AG08395 (cell line): ENCODE results near the gene CTDP1.
"Not testable (repeated sequence)": the region's sequence is repeated elsewhere in the genome, so short reads cannot be mapped to it uniquely, and the experiment has no call there.

Experiments used
- DNase-seq: peaks from one replicate; pipeline ENCODE4 v3.0.0; 2012; ENCODE audit warnings: mixed read lengths, low spot score

Gene CTDP1

DNA sequence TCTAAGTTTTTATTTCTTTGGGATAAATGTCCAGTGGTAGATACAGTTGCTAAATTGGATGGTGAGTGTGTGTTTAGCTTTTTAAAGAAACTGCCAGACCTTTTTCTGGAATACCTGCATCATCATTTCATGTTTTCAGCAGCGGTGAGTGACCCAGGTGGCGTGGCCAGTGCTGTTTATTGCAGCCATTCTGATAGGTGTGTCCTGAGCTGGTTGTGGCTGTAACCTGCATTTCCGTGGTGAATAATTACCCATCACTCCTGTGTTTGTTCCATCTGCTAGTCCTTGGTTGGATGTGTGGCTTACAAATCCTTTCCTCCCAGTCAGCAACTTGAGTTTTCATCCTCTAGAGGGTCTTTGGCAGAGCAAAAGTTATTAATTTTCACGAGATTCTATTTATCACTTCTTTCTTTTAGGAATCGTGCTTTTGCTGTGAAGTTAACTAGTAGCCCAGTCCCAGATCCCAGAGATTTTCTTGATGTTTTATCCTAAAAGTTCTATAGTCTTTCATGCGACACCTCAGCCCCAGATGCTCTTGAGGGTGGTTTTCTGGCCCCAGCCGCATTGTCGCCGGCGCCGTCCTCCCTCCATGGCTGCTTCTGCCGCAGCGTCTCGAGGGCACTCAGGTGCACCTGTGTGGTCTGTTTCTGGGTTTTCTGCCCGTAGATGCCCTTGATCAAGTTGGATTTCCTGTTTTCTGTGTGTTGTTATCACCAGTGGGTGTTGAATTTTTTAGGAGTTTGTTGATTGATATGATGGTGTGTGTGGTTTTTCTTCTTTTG, 44.9 kb downstream of the CTDP1 start:
- DNase-seq = no peak

DNA sequence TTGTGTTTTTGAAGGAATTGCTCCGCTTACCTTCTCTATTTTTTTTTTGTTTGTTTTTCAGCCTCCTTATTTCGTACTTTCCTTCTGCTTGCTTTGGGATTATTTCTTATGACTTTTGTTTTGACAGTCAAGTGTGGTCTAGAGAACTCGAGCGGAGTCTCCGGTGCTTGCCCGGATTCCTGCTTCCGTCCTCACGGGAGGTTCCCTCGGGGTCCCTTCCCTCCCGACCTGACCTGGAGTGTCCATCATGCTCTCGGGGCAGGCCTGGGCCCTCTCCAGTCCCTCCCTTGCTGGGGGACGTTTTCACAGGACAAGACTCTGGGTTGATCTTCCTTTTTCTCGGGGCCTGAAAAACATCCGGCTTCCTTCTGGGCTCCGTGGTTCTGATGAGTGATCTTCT, 45.9 kb downstream of the CTDP1 start:
- no peak for DNase-seq

DNA sequence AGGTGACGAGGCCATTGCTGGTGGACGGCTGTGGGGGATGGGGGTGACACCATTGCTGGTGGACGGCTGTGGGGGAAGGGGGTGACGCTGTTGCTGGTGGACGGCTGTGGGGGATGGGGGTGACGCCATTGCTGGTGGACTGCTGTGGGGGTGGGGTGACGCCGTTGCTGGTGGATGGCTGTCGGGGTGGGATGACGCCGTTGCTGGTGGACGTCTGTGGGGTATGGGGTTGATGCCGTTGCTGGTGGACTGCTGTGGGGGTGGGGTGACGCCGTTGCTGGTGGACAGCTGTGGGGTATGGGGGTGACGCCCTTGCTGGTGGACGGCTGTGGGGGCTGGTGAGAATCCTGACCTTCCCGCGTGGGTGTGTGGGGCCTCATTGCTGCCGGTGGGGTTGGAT, 47.1 kb downstream of the CTDP1 start:
- no peak for DNase-seq

DNA sequence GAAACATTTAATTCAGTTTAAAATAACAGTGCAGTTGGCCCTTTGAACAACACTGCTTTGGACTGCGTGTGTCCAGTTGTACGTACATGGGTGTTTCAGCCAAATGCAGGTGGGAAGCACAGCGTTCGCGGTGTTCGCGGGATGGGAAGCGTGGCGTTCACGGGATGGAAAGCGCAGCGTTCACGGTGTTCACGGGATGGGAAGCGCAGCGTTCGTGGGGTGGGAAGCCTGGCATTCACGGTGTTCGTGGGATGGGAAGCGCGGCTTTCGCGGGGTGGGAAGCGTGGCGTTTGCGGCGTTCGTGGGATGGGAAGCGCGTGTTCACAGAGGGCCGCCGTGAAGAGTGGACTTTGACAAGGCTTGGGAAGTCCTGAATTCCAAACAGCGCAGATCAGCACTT, 47.6 kb downstream of the CTDP1 start:
- no peak for DNase-seq

DNA sequence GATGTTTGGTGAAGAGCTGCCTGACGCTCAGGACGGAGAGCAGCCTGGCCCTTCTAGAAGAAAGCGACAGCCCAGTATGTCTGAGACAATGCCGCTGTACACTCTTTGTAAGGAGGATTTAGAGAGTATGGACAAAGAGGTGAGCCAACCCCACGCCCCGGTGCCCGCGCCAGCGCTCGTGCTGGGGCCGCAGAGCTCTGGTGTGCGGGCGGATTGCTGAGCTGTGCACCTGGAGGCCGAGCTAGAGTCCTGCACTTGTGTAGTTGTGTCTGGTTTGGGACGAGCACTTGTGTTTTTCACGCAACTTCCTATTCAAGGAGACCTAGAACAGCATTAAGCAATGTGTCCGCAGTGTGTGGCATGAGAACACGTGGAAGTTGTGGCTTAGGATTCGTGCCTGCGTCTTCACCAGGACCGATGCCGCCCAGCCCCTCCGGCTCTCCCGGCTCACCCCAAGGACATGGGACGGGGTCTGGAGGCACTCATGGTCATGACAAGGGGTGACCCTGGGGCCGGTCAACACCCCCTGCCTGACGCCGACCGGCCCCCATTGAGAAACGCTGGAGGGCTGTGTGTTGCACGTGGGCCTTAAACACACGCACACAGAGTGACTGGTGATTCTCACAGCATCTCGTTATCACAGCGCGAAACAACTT, 49.5 kb downstream of the CTDP1 start:
- DNase-seq = no peak

DNA sequence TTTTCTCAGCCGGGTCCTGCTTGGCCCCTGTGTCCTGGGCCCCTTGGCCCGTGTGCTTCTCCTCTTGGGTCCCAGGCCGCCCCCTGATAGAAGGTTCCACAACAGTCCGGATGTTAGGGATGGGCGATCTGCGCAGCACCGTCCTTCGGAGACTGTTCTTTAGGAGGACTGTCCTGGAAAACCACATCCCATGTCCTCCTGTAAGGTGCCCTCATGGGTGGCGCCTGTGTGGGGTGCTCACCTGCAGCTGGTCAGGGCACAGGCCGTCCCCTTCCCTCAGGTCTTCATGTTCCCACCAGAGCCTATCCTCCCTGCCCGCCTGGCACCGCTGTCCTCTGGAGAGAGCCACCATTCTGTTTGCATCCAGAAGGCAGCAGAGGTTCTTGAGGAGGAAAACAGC, 50.0 kb downstream of the CTDP1 start:
- DNase-seq = no peak

DNA sequence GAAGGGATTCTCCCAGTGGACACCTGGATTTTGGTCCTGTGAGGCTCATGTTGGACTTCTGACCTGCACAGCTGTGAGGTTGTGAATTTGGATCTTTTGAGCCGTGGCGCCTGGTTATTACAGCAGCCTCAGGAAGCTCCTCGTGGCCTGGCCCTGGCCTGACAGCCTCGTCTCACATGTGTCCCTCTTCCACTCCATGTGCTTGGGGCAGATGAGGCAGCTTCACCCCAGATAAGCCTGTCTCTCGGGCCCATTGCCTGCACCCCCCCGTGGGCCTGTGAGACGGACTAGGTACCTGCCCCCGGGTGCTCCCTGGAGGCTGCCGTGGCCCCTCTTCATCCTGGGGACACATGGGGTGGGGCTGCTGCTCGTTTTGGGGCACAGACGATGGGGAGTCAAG, 51.2 kb downstream of the CTDP1 start:
- DNase-seq = no peak

DNA sequence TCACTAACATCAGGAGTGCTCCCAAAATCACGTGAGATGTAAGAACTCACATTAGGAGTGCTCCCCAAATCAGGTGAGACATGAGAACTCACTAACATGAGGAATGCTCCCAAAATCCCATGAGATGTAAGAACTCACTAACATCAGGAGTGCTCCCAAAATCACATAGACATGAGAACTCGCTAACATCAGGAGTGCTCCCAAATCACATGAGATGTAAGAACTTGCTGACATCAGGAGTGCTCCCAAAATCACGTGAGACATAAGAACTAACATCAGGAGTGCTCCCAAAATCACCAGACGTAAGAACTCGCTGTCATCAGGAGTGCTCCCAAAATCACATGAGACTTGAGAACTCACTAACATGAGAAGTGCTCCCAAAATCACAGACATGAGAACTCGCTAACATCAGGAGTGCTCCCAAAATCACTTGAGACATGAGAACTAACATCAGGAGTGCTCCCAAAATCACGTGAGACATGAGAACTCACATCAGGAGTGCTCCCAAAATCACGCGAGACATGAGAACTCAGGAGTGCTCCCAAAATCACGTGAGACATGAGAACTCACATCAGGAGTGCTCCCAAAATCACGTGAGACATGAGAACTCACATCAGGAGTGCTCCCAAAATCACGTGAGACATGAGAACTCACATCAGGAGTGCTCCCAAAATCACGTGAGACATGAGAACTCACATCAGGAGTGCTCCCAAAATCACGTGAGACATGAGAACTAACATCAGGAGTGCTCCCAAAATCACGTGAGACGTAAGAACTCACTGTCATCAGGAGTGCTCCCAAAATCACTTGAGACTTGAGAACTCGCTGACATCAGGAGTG, 52.5 kb downstream of the CTDP1 start:
- DNase-seq = not testable (repeated sequence)

DNA sequence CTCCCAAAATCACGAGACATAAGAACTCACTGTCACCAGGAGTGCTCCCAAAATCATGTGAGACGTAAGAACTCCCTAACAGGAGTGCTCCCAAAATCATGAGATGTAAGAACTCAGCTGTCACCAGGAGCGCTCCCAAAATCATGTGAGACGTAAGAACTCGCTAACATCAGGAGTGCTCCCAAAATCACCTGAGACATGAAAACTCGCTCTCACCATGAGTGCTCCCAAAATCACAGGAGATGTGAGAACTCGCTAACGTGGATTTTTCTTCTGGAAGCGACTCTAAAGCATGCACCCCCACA, 53.1 kb downstream of the CTDP1 start:
- DNase-seq = no peak

DNA sequence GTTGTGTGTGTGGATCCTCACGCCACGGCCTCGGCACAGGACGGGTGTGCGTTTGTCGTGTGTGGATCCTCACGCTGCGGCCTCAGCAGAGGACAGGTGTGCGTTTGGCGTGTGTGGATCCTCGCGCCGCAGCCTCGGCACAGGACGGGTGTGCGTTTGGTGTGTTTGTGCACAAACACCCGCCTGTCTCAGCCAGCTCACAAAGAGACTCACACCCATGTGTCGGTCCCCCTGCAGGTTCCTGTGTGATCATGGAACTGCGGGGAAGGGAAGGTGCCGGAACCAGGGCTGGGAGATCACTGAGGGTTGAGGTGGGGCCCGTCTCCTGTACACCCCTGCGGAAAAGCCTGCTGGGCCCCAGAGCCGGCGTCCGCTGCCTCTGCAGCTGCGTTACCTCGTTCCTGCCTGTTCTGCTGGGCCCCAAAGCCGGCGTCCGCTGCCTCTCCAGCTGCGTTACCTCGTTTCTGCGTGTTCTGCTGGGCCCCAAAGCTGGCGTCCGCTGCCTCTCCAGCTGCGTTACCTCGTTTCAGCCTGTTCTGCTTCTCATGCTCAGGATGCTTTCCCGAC, 53.6 kb downstream of the CTDP1 start:
- DNase-seq = no peak

DNA sequence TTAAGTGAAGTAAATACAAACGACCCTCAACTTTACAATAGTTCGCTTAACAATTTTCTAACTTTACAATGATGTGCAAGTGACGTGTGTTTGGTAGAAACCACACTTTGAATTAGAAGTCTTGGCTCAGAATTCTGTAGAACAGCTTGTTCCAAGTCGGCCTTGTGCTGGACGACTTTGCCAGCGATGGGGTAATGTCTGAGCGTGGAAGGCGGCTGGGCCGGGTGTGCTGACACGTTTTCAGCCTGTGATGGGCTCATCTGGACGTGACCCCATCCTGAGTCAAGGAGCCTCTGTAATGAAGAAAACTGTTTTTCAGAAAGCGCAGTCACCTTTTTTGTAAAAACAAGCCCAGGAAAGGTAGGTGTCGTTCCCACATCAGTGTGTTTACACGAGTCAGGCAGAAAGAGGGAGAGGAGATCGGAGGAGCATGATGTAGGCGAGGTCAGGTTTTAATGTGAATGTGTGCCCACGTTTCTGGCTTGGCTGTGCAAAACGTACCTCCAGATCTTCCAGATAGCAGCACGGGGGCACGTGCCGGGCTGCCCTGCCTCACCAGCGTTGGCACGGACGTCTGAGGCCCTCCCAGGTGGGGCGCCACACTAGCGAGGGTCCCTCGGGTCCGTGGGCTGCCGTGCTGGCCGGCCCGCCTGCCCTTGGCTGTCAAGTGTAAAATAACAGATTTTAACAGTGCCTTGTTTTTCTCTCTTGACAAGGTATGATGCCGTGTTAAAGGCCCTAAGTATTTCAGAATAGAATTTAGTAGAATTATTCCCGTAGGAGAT, 54.6 kb downstream of the CTDP1 start:
- DNase-seq = no peak

DNA sequence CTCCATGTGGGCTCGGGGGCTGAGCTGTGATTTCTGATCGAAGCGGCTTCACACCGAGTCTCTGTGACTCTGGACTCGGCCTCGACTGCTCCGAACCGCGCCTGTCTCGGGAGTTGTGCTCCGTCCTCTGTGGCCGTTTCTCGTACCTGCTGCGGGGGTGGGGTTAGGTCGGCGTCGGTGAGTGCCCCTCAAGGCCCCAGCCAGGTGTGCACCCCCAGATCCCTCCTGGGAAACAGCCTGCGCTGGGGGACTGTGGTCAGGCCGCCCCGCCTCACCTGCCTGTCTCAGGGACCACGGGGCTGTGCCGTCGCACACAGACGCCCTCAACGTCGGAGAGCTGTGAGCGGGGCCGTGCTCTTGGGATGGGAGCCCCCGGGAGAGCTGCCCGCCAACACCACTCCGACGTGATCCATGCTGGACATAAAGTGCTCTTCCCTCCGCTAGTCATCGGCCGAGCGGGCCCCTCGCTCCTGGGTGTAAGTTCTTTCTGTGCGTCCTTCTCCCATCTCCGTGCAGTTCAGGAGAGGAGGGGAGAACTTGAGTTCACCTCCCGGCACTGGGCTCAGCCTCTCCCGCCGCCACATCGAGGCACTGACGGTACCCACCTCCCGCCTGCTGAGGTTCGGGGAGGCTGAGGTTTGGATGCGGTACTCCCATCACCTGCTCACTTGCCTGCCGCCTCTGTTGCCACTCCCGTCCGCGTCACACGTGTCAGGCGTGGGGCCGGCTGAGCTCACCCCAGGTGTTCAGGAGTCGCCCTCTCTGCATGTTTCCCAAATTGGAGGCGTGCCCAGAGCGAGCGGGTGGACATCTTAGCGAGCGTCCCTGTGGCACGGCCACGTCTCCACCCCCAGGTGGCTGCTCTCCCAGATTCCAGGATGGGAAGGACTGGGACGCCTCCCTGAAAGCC, 55.7 kb downstream of the CTDP1 start:
- DNase-seq = no peak

DNA sequence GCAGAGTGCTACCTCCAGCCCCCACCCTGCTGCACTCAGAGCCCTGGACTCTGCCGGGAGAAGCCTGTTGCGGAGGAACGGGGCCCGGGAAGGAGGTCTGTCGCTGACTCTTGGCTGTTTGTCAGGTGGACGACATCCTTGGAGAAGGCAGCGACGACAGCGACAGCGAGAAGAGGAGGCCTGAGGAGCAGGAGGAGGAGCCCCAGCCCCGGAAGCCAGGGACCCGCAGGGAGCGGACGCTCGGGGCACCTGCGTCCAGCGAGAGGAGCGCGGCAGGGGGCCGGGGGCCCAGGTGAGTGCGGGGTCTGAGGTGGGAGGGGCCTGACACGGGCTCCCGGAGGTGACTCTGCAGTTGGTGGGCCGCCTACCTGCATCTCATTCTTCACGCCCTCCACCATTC, 56.6 kb downstream of the CTDP1 start:
- no peak for DNase-seq

DNA sequence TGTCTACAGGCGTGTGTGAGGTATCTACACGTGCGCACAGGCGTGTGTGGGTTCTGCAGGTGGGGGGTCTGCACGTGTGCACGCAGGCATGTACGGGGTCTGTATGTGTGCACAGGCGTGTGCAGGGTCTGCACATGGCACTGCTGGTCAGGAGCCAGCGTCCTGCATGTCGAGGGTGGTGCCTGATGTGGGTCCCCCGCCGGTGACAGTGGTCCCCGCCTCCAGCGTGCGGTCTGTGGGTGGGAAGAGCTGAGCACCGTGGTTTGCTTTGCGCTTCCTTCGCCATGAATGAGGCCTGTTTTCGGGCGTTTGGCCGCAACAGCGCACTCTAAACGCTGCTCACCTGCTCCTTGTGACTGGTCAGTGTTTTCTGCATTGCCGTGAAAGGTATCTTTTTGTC, 57.2 kb downstream of the CTDP1 start:
- no peak for DNase-seq

DNA sequence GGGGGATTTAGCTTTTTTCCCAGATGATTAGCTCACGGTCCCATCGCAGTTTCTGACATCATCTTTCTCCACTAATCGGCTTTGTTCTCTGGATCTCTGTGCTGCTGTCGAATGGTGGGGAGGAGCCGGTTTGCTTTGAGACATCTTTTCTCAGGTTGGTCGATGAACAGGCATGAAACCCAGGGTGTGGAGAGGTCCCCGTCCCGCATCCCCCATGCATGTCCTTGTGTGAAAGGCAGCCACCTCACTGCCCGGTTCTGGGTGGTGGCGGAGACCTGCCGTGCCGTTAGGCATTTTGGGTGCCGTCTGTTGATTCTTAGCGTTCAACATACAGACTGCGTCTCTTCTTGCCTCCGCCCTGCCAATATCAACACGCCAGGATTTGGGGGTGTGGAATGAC, 57.8 kb downstream of the CTDP1 start:
- DNase-seq = no peak

DNA sequence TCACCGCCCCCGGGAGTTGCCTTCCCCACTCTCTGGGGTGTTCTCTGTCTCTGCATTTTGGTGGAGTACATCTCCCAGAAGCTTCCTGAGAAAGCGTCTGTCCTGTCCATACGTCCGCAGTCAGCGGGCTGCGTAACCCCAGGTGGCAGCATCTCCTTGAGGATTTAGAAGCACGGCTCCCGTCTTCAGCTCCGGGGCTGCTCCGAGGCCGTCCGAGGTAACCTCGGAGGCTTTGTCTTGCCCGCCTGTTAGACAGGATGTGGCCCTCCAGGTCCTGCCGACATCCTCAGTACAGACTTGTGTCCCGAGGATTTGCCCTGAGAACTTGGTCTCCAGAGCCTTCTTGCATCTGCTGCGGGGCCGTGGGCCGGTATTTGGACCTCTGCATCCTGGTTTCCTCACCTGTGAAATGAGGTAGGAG, 58.4 kb downstream of the CTDP1 start:
- no peak for DNase-seq

DNA sequence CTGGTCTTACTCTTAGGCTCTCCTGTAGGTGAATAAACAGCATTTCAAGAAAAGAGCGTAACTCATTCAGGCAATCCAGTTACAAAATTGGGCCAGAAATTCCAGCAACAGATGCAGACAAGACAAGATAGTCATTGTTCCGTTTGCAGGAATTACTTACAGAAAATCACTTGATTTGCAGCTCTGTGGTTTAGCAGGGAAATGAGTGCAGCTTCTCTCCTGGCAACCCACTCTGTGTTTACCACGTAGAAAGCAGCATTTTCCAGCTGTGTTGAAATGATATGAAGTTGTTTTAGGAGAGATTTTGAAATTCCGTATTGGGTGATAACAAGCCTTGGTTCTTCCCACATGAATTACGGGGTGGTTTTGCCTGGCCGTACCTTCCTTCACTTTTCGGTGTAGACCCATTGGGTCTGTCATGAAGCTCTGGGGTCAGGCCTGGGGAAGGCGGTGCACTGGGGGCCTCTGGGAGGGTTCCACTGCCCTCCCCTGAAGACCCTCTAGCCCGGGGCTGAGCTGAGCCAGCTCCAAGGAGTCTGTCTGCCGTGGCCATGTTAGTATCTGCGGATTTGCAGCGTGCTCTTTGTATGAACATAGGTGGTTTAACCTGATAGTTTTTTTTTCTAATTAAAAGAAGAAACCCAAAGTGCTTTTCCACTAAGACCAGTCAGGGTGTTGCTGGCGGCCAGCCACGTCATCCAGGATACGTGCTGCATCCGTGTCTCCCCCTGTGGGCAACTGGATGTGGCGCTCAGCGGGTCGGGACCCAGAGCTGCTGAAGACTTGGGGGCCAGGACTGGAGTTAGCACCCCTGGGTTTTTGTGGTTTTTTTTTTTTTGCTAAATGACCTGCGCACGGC, 59.2 kb downstream of the CTDP1 start:
- DNase-seq = peak; percentile 34

DNA sequence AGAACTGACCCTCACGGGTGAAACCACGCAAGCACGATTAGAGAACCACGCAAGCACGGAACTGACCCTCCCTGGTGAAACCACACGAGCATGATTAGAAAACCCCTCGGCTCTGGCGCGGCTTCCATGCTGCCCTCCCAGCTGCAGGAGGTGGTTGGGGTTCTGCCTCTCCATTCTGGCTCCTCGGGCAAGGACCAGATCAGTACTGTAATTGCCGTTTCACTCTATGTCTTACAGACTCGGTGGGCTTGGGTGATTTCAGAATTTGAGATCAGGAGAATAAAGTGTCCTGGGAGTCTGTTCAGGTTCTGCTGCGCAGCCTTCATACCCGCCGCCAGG, 59.8 kb downstream of the CTDP1 start:
- no peak for DNase-seq

DNA sequence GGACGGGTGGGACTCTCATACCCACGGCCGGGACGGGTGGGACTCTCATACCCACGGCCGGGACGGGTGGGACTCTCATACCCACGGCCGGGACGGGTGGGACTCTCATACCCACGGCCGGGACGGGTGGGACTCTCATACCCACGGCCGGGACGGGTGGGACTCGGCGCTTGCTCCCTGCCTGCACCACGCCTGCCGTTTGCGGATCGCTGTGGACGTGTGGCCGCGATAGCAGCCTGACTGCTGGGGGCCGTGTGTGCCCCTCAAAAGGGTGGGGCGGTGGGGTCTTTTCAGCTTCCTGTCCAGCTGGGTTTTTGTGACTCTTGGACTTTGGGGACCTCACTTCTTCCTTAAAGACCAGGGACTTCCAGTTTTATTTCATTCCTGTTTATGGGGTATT, 60.4 kb downstream of the CTDP1 start:
- not testable (repeated sequence) for DNase-seq
